Measurements from ENCODE around the gene TNRC6C.
"Not testable (repeated sequence)": the region's sequence is repeated elsewhere in the genome, so short reads cannot be mapped to it uniquely, and the experiment has no call there.

TNRC6C gene

GRCh38 chr17:77929871-77930436, 28.5 kb upstream of the TNRC6C start:
- in situ Hi-C loops (cut with HindIII; ENCODE audit: low sequenced_read_pairs), result no loop called here

- in situ Hi-C loops (cut with HindIII; ENCODE audit: low sequenced_read_pairs), result no loop called here
Observed at GRCh38 chr17:77930780-77931768, 27.4 kb upstream of the TNRC6C start.

GRCh38 chr17:77933777-77934398, 24.6 kb upstream of the TNRC6C start:
- in situ Hi-C loops (cut with HindIII; ENCODE audit: low sequenced_read_pairs), result no loop called here

- in situ Hi-C loops (cut with HindIII; ENCODE audit: low sequenced_read_pairs), result no loop called here
Observed at GRCh38 chr17:77935121-77935571, 23.4 kb upstream of the TNRC6C start.

- in situ Hi-C loops (cut with HindIII; ENCODE audit: low sequenced_read_pairs), result not testable (repeated sequence)
Observed at GRCh38 chr17:77935744-77936143, 22.8 kb upstream of the TNRC6C start.

GRCh38 chr17:77936881-77937280, 21.6 kb upstream of the TNRC6C start:
- in situ Hi-C loops (cut with HindIII; ENCODE audit: low sequenced_read_pairs), result no loop called here

GRCh38 chr17:77941004-77941403, 17.5 kb upstream of the TNRC6C start:
- in situ Hi-C loops (cut with HindIII; ENCODE audit: low sequenced_read_pairs), result no loop called here

GRCh38 chr17:77942112-77942988, 16.2 kb upstream of the TNRC6C start:
- in situ Hi-C loops (cut with HindIII; ENCODE audit: low sequenced_read_pairs), result no loop called here

- in situ Hi-C loops (cut with HindIII; ENCODE audit: low sequenced_read_pairs), result no loop called here
Observed at GRCh38 chr17:77943971-77944370, 14.5 kb upstream of the TNRC6C start.

GRCh38 chr17:77944390-77945222, 13.9 kb upstream of the TNRC6C start:
- in situ Hi-C loops (cut with HindIII; ENCODE audit: low sequenced_read_pairs), result no loop called here

- in situ Hi-C loops (cut with HindIII; ENCODE audit: low sequenced_read_pairs), result no loop called here
Observed at GRCh38 chr17:77946900-77947645, 11.4 kb upstream of the TNRC6C start.

- in situ Hi-C loops (cut with HindIII; ENCODE audit: low sequenced_read_pairs), result no loop called here
Observed at GRCh38 chr17:77948690-77949114, 9.8 kb upstream of the TNRC6C start.

- in situ Hi-C loops (cut with HindIII; ENCODE audit: low sequenced_read_pairs), result no loop called here
Observed at GRCh38 chr17:77951123-77951522, 7.4 kb upstream of the TNRC6C start.

- in situ Hi-C loops (cut with HindIII; ENCODE audit: low sequenced_read_pairs), result no loop called here
Observed at GRCh38 chr17:77952368-77952767, 6.1 kb upstream of the TNRC6C start.

- in situ Hi-C loops (cut with HindIII; ENCODE audit: low sequenced_read_pairs), result no loop called here
Observed at GRCh38 chr17:77957235-77957856, 1.2 kb upstream of the TNRC6C start.

GRCh38 chr17:77958716-77959125, 218 bp downstream of the TNRC6C start:
- in situ Hi-C loops (cut with HindIII; ENCODE audit: low sequenced_read_pairs), result no loop called here

- in situ Hi-C loops (cut with HindIII; ENCODE audit: low sequenced_read_pairs), result no loop called here
Observed at GRCh38 chr17:77959126-77959925, 823 bp downstream of the TNRC6C start.
